Measurements from ENCODE around the gene VCAM1.
"Not testable (repeated sequence)": the region's sequence is repeated elsewhere in the genome, so short reads cannot be mapped to it uniquely, and the experiment has no call there.

VCAM1 gene

DNA sequence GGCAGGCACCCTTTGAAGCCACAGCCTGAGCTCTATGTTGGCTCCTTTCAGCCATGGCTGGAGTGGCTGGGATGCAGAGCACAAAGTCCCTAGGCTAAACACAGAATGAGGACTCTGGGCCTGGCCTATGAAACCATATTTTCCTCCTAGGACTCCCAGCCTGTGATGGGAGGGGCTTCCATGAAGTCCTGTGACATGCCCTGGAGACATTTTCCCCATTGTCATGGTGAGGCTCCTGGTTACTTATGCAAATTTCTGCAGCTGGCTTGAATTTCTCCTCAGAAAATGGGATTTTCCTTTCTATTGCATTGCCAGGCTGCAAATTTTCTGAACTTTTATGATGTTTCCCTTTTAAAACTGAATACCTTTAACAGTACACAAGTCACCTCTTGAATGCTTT lies 61.3 kb downstream of the VCAM1 start:
- no peak for DNase-seq (ENCODE audit: low spot score)

DNA sequence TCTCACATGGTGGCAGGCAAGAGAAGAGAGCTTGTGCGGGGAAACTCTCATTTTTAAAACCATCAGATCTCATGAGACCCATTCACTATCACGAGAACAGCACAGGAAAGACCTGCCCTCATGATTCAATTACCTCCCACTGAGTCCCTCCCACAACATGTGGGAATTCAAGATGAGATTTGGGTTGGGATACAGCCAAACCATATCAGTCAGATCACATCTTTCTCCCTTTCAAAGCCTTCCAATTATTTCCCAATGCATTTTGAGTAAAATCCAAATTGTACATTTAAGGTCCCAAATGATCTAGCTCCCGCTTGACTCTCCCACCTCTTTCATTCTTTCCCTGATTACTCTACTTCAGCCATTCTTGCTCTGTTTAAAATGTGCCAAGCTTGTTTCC lies 62.2 kb downstream of the VCAM1 start:
- DNase-seq (ENCODE audit: low spot score), result not testable (repeated sequence)

DNA sequence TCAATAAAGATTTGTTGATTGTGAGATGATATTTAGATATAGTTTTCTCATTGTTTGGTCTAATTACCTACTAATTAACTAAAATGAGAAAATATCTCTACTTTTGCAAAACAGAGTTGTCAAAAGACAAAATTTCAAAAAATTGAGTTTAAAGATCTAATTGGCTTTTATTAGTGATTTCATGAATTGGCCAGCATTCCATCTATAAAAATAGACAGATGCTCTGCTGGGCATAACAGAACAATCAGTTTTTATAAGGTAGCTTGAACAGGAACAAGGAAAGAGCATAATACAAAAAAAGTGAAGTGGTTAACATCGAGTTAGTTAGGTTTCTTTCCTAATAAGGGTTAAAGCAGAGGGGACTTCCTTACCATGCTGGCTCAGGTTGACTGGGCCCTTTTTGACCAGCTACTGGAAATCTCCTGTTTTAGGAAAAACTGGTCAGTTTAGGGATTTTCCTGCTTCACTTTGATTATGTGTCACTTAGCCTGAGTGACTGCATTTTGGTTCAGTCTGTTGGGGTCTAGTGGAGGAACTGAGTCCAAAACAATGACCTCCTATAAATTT lies 63.0 kb downstream of the VCAM1 start:
- DNase-seq (ENCODE audit: low spot score), result no peak

DNA sequence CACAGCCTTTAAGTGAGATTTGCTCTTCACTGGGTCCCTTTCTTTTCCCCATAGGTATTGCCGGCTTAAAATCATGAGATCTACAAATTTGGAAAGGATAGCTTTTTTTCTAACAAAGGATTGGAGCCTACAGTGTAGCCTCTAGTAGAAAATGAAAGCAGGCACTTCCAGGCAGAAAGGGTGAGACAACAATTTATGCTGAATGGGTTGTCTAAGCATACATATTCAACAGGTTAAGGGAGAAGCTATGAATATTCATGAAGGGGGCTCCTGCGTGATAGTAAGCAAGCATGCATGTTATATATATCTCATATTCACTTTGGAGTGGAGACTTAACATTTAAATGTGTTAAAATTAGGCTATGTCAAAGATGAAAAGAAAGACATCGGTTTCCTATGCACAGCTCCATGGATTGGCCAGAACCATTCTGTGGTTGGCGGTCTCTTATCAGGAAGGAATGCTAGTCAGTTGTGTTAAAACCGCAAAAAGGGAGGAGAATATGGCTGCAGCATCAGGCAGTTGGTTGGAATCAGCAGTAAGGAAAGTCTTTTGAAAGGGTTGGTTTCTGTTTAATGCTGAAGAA lies 66.0 kb downstream of the VCAM1 start:
- DNase-seq (ENCODE audit: low spot score), result peak; percentile 45

DNA sequence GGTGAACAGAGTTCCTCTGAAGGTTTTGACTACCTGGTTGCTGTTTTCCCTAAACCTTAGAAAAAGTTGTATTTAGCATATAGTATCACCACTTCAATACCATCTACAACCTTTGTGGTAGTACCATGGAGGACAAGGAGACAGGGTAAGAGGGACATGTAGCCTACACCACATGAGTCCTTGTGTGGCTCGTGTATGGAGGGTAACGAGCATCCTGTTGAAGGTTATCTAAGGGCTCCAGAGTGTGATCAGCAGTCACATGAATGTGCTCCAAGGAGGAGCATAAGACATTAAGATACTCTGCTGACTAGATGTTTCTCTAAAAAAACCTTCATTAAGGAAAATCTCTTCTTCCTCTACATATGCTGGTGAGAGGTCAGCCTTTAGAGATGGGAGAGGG lies 67.3 kb downstream of the VCAM1 start:
- no peak for DNase-seq (ENCODE audit: low spot score)
